Activated naive CD8-positive, alpha-beta T cell treated with anti-CD3 and anti-CD28 coated beads for 36 hours (primary cell): ENCODE results near the gene HTATSF1. TPM values are rescaled to one million over a fixed set of nuclear protein-coding genes. Genes with fewer than 3 reads are reported as not detected.

Experiments used
- DNase-seq: peaks from one replicate; pipeline ENCODE4 v3.0.0; 2021
- H3K27ac Mint-ChIP-seq: one replicate; pipeline ENCODE4 v1.8.0; 2022; ENCODE audit warnings: mild to moderate bottlenecking, moderate library complexity, mixed read lengths
- H3K27me3 Mint-ChIP-seq: one replicate; pipeline ENCODE4 v1.8.0; 2022; ENCODE audit warnings: mild to moderate bottlenecking, mixed read lengths
- H3K36me3 Mint-ChIP-seq: one replicate; pipeline ENCODE4 v1.8.0; 2021; ENCODE audit warnings: mild to moderate bottlenecking, mixed read lengths
- H3K4me1 Mint-ChIP-seq: one replicate; pipeline ENCODE4 v1.8.0; 2021; ENCODE audit warnings: mixed read lengths
- H3K4me3 Mint-ChIP-seq: one replicate; pipeline ENCODE4 v1.8.0; 2022; ENCODE audit warnings: mild to moderate bottlenecking, moderate library complexity, mixed read lengths
- H3K9me3 Mint-ChIP-seq: one replicate; pipeline ENCODE4 v1.8.0; 2022; ENCODE audit warnings: mixed read lengths
- total RNA-seq, 2 experiments: library from RNA; stranded (reverse); gene quantifications; one replicate each; pipeline ENCODE4 v1.2.3, GENCODE V29; 2021

Gene HTATSF1
- 10 to 100 TPM; 38.8 to 40.4 TPM for total RNA-seq

- H3K4me1 Mint-ChIP-seq = peaks cover 8% of the 10 kb centered on the region
- no peaks in the 10 kb centered on the region for H3K9me3 Mint-ChIP-seq
- no peak for DNase-seq
- peak within 1 kb of the TSS; percentile 91 for H3K4me3 Mint-ChIP-seq
- no peaks in the 10 kb centered on the region for H3K27me3 Mint-ChIP-seq
- no peaks in the 10 kb centered on the region for H3K36me3 Mint-ChIP-seq
- peak within 1 kb of the TSS; percentile 93 for H3K27ac Mint-ChIP-seq
Measured at GRCh38 chrX:136497556-136498052, at the start of gene HTATSF1. TSS of gene HTATSF1 (plus strand) at chrX:136497592. CDS start at chrX:136497685, 93 bp downstream.

GRCh38 chrX:136447968-136448367, 49.4 kb upstream of the HTATSF1 start:
- H3K4me1 Mint-ChIP-seq = no peaks in the 10 kb centered on the region
- no peaks in the 10 kb centered on the region for H3K27me3 Mint-ChIP-seq
- no peaks in the 10 kb centered on the region for H3K9me3 Mint-ChIP-seq

GRCh38 chrX:136450050-136450830, 47.2 kb upstream of the HTATSF1 start:
- no peak for DNase-seq
- H3K4me3 Mint-ChIP-seq = no peak overlapping the region
- no peak overlapping the region for H3K27ac Mint-ChIP-seq
- H3K27me3 Mint-ChIP-seq = no peaks in the 10 kb centered on the region
- no peaks in the 10 kb centered on the region for H3K4me1 Mint-ChIP-seq
- no peaks in the 10 kb centered on the region for H3K9me3 Mint-ChIP-seq
- no peaks in the 10 kb centered on the region for H3K36me3 Mint-ChIP-seq

More at GRCh38 chrX:136447968-136448367, 49.4 kb upstream of the HTATSF1 start:
- no peaks in the 10 kb centered on the region for H3K36me3 Mint-ChIP-seq
- no peak overlapping the region for H3K4me3 Mint-ChIP-seq
- no peak for DNase-seq
- H3K27ac Mint-ChIP-seq = no peak overlapping the region

- no peak for DNase-seq
- no peaks in the 10 kb centered on the region for H3K4me1 Mint-ChIP-seq
- no peak overlapping the region for H3K4me3 Mint-ChIP-seq
- no peaks in the 10 kb centered on the region for H3K27me3 Mint-ChIP-seq
- no peaks in the 10 kb centered on the region for H3K9me3 Mint-ChIP-seq
- no peak overlapping the region for H3K27ac Mint-ChIP-seq
- no peaks in the 10 kb centered on the region for H3K36me3 Mint-ChIP-seq
Measured at GRCh38 chrX:136452614-136453013, 44.8 kb upstream of the HTATSF1 start.

- H3K36me3 Mint-ChIP-seq = no peaks in the 10 kb centered on the region
- H3K4me1 Mint-ChIP-seq = no peaks in the 10 kb centered on the region
- no peak for DNase-seq
- no peak overlapping the region for H3K4me3 Mint-ChIP-seq
- H3K27ac Mint-ChIP-seq = no peak overlapping the region
- no peaks in the 10 kb centered on the region for H3K9me3 Mint-ChIP-seq
- no peaks in the 10 kb centered on the region for H3K27me3 Mint-ChIP-seq
Measured at GRCh38 chrX:136453114-136453513, 44.3 kb upstream of the HTATSF1 start.

GRCh38 chrX:136453771-136454170, 43.6 kb upstream of the HTATSF1 start:
- DNase-seq = no peak
- H3K36me3 Mint-ChIP-seq = no peaks in the 10 kb centered on the region
- no peak overlapping the region for H3K4me3 Mint-ChIP-seq
- H3K27me3 Mint-ChIP-seq = no peaks in the 10 kb centered on the region
- no peak overlapping the region for H3K27ac Mint-ChIP-seq
- no peaks in the 10 kb centered on the region for H3K9me3 Mint-ChIP-seq
- no peaks in the 10 kb centered on the region for H3K4me1 Mint-ChIP-seq

GRCh38 chrX:136456133-136456532, 41.3 kb upstream of the HTATSF1 start:
- H3K27me3 Mint-ChIP-seq = no peaks in the 10 kb centered on the region
- no peaks in the 10 kb centered on the region for H3K9me3 Mint-ChIP-seq
- H3K36me3 Mint-ChIP-seq = no peaks in the 10 kb centered on the region
- DNase-seq = no peak
- no peak overlapping the region for H3K27ac Mint-ChIP-seq
- no peaks in the 10 kb centered on the region for H3K4me1 Mint-ChIP-seq
- no peak overlapping the region for H3K4me3 Mint-ChIP-seq

- Mint-ChIP-seq H3K27ac (no peak overlapping the region), H3K27me3 (no peaks in the 10 kb centered on the region), H3K4me3 (no peak overlapping the region), H3K36me3 (no peaks in the 10 kb centered on the region), H3K9me3 (no peaks in the 10 kb centered on the region), H3K4me1 (no peaks in the 10 kb centered on the region)
- no peak for DNase-seq
Measured at GRCh38 chrX:136457303-136457917, 40.0 kb upstream of the HTATSF1 start.

- Mint-ChIP-seq H3K4me1 (no peaks in the 10 kb centered on the region), H3K27me3 (no peaks in the 10 kb centered on the region), H3K9me3 (no peaks in the 10 kb centered on the region), H3K27ac (no peak overlapping the region), H3K4me3 (no peak overlapping the region), H3K36me3 (no peaks in the 10 kb centered on the region)
- no peak for DNase-seq
Measured at GRCh38 chrX:136464589-136464988, 32.8 kb upstream of the HTATSF1 start.

GRCh38 chrX:136467303-136467702, 30.1 kb upstream of the HTATSF1 start:
- H3K4me3 Mint-ChIP-seq = no peak overlapping the region
- no peaks in the 10 kb centered on the region for H3K9me3 Mint-ChIP-seq
- H3K27me3 Mint-ChIP-seq = no peaks in the 10 kb centered on the region
- H3K36me3 Mint-ChIP-seq = no peaks in the 10 kb centered on the region
- DNase-seq = no peak
- no peak overlapping the region for H3K27ac Mint-ChIP-seq
- H3K4me1 Mint-ChIP-seq = no peaks in the 10 kb centered on the region

- Mint-ChIP-seq H3K9me3 (no peaks in the 10 kb centered on the region), H3K4me3 (no peak overlapping the region), H3K36me3 (no peaks in the 10 kb centered on the region), H3K27ac (no peak overlapping the region), H3K27me3 (no peaks in the 10 kb centered on the region), H3K4me1 (no peaks in the 10 kb centered on the region)
- no peak for DNase-seq
Measured at GRCh38 chrX:136468391-136469103, 28.8 kb upstream of the HTATSF1 start.

GRCh38 chrX:136473663-136474062, 23.7 kb upstream of the HTATSF1 start:
- Mint-ChIP-seq H3K36me3 (no peaks in the 10 kb centered on the region), H3K27me3 (no peaks in the 10 kb centered on the region), H3K9me3 (no peaks in the 10 kb centered on the region), H3K4me1 (no peaks in the 10 kb centered on the region), H3K4me3 (no peak overlapping the region), H3K27ac (no peak overlapping the region)
- no peak for DNase-seq

- Mint-ChIP-seq H3K4me3 (no peak overlapping the region), H3K4me1 (no peaks in the 10 kb centered on the region), H3K27me3 (no peaks in the 10 kb centered on the region), H3K36me3 (no peaks in the 10 kb centered on the region), H3K9me3 (no peaks in the 10 kb centered on the region), H3K27ac (no peak overlapping the region)
- DNase-seq = no peak
Measured at GRCh38 chrX:136475236-136475635, 22.2 kb upstream of the HTATSF1 start.

GRCh38 chrX:136476501-136476900, 20.9 kb upstream of the HTATSF1 start:
- Mint-ChIP-seq H3K27ac (no peak overlapping the region), H3K27me3 (no peaks in the 10 kb centered on the region), H3K4me3 (no peak overlapping the region), H3K4me1 (no peaks in the 10 kb centered on the region), H3K9me3 (no peaks in the 10 kb centered on the region), H3K36me3 (no peaks in the 10 kb centered on the region)
- no peak for DNase-seq

GRCh38 chrX:136477026-136477425, 20.4 kb upstream of the HTATSF1 start:
- no peak for DNase-seq
- H3K27ac Mint-ChIP-seq = no peak overlapping the region
- H3K9me3 Mint-ChIP-seq = no peaks in the 10 kb centered on the region

More at GRCh38 chrX:136477026-136477425, 20.4 kb upstream of the HTATSF1 start:
- no peaks in the 10 kb centered on the region for H3K27me3 Mint-ChIP-seq
- H3K36me3 Mint-ChIP-seq = no peaks in the 10 kb centered on the region
- no peak overlapping the region for H3K4me3 Mint-ChIP-seq
- no peaks in the 10 kb centered on the region for H3K4me1 Mint-ChIP-seq
